GM12892 (cell line): ENCODE data around the gene FGF22.

Experiments
- POLR2A ChIP-seq: IDR thresholded peaks from 2 replicates; pipeline ENCODE4 v1.6.1; 2011; ENCODE audit warnings: low read depth, low read length, control low read depth
- POLR2AphosphoS5 ChIP-seq: IDR thresholded peaks from 2 replicates; pipeline ENCODE4 v1.6.1; 2011; ENCODE audit warnings: low read depth, low read length, control low read depth

DNA sequence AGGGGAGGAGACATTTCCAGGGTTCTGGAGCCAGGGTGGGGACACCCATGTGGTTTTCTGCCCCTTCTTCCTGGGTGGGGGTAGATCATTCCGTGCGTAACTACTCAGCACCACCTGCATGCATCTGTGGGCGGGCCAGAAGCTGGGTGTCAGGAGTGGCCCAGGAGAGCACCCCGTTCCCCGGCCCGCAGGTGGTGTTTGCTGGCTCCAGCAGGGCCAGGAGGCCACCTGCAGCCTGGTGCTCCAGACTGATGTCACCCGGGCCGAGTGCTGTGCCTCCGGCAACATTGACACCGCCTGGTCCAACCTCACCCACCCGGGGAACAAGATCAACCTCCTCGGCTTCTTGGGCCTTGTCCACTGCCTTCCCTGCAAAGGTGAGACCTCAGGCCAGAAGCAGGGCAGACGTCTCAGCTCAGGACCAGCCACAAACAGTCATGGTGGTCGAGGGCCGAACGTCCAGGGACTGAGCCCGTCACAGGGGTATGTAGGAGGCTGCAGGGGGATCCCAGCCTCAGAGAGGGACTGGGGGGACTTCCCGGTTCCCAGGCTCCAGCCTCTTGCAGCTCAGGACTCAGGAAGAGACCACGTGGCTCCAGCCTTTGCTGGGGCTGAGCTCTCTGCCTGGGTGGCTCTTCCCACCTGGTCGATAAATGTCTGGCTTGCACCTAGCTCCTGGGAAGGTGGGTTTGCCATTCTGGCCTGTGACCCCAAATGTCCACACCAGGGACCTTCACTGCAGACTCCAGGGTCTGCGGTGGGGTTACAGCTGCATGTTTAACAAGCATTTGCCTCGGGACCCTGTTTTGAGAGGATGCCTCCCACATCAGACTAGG, 38.1 kb downstream of the FGF22 start:
- TF ChIP-seq POLR2AphosphoS5 (no peak; the same call in 1 of the 2 replicates), POLR2A (no peak)
